Renal pelvis (tissue), 4 donors: ENCODE measurements around the gene SPATA18. TPM values are rescaled to one million over a fixed set of nuclear protein-coding genes. Genes with fewer than 3 reads are reported as not detected.
"Not testable (repeated sequence)": the region's sequence is repeated elsewhere in the genome, so short reads cannot be mapped to it uniquely, and the experiment has no call there.

Experiments used
- DNase-seq: peaks from one replicate; pipeline ENCODE4 v3.0.0-alpha.2; 2013
- polyA plus RNA-seq, 3 donors: library from polyadenylated mRNA; unstranded; fragments of 120-200 nt; gene quantifications; one replicate each; pipeline ENCODE4 v1.2.1, GENCODE V29; 2013; ENCODE audit not compliant: insufficient read length in 3 of 3

SPATA18 gene
- polyA plus RNA-seq, 3 donors, result 1.1 to 1.6 (median 1.4) TPM

GRCh38 chr4:52106660-52107059, 55.6 kb downstream of the SPATA18 start:
- no peak for DNase-seq

GRCh38 chr4:52107336-52107735, 56.2 kb downstream of the SPATA18 start:
- no peak for DNase-seq

- DNase-seq, result no peak
These were observed 56.6 kb downstream of the SPATA18 start for GRCh38 chr4:52107745-52108144.

- DNase-seq, result no peak
These were observed 59.1 kb downstream of the SPATA18 start for GRCh38 chr4:52110171-52110570.

GRCh38 chr4:52111995-52112394, 60.9 kb downstream of the SPATA18 start:
- no peak for DNase-seq

- DNase-seq, result no peak
These were observed 61.3 kb downstream of the SPATA18 start for GRCh38 chr4:52112411-52112810.

GRCh38 chr4:52116641-52117040, 65.5 kb downstream of the SPATA18 start:
- DNase-seq, result no peak

GRCh38 chr4:52126226-52126625, 75.1 kb downstream of the SPATA18 start:
- DNase-seq, result no peak

GRCh38 chr4:52126966-52127365, 75.9 kb downstream of the SPATA18 start:
- no peak for DNase-seq

GRCh38 chr4:52135171-52135570, 84.1 kb downstream of the SPATA18 start:
- DNase-seq, result no peak

- DNase-seq, result not testable (repeated sequence)
These were observed 86.0 kb downstream of the SPATA18 start for GRCh38 chr4:52137152-52137551.

GRCh38 chr4:52142816-52143215, 91.7 kb downstream of the SPATA18 start:
- DNase-seq, result no peak

GRCh38 chr4:52143815-52144214, 92.7 kb downstream of the SPATA18 start:
- no peak for DNase-seq

- no peak for DNase-seq
These were observed 93.3 kb downstream of the SPATA18 start for GRCh38 chr4:52144372-52144771.

Other genes with a start within 250 kb of the SPATA18 start
- gene DCUN1D4, start 208.2 kb upstream of the SPATA18 start, polyA plus RNA-seq, result 10 to 100 TPM; 43.7 to 66.7 (median 60.2) TPM
- gene LRRC66, start 30.9 kb upstream of the SPATA18 start, polyA plus RNA-seq, result 1 to 10 TPM in 2 of 3 donors, under 1 TPM in 1; 0.78 to 1.5 (median 1.4) TPM
- 10 to 100 TPM; 41.6 to 42.2 (median 42.2) TPM for gene SGCB, start 13.0 kb upstream of the SPATA18 start, polyA plus RNA-seq